PC-9 (cell line): ENCODE data around the gene UVRAG. TPM values are rescaled to one million over a fixed set of nuclear protein-coding genes. Genes with fewer than 3 reads are reported as not detected.

Experiments
- BruUV-seq: library from RNA; stranded (reverse); fragments of 400-500 nt; replicated peaks from 2 replicates; lab custom pipeline; 2021; lab: Mats Ljungman, UMichigan
- CTCF ChIA-PET: fragments of 300-600 bp; sonication (Branson Sonifier 250); formaldehyde crosslinking; loops from one replicate; lab custom pipeline; 2022; ENCODE audit warnings: antibody characterized with exemption; lab: Charles Lee
- POLR2A ChIA-PET: fragments of 300-600 bp; sonication (Branson Sonifier 250); formaldehyde crosslinking; loops from one replicate; lab custom pipeline; 2022; ENCODE audit warnings: antibody characterized with exemption; ENCODE audit not compliant: unreplicated experiment; lab: Charles Lee
- DNase-seq, 2 experiments: peaks; one replicate each; pipeline versions ENCODE4 v3.0.0 to v3.0.0-alpha.2; 2015 to 2022; ENCODE audit warnings: mixed read lengths in 1 of 2
- H2AFZ ChIP-seq: fragments of 200-600 bp; sonication (generic); 2 replicates; pipeline ENCODE4 v1.8.1; 2017; ENCODE audit warnings: antibody characterized with exemption
- H3F3A ChIP-seq: fragments of 200-600 bp; sonication (generic); 2 replicates; pipeline ENCODE4 v1.8.1; 2017; ENCODE audit warnings: antibody characterized with exemption, mild to moderate bottlenecking, low read depth; ENCODE audit not compliant: insufficient read depth
- H3K27ac ChIP-seq: fragments of 200-600 bp; sonication (generic); 2 replicates; pipeline ENCODE4 v1.6.1; 2016; ENCODE audit warnings: mixed run types
- H3K27me3 ChIP-seq: fragments of 200-600 bp; sonication (generic); 2 replicates; pipeline ENCODE4 v1.6.1; 2016; ENCODE audit warnings: low read depth, mixed run types; ENCODE audit not compliant: insufficient read depth
- H3K36me3 ChIP-seq: fragments of 200-600 bp; sonication (generic); 2 replicates; pipeline ENCODE4 v1.6.1; 2016; ENCODE audit warnings: low read depth, mixed run types
- H3K4me1 ChIP-seq: fragments of 200-600 bp; sonication (generic); replicated peaks from 2 replicates; pipeline ENCODE4 v1.6.1; 2016; ENCODE audit warnings: mixed run types; ENCODE audit not compliant: insufficient read depth
- H3K4me2 ChIP-seq: fragments of 200-600 bp; sonication (generic); 2 replicates; pipeline ENCODE4 v1.6.1; 2017; ENCODE audit warnings: mixed run types
- H3K4me3 ChIP-seq: fragments of 200-600 bp; sonication (generic); 2 replicates; pipeline ENCODE4 v1.6.1; 2016; ENCODE audit warnings: mixed run types
- H3K79me2 ChIP-seq: fragments of 200-600 bp; sonication (generic); 2 replicates; pipeline ENCODE4 v1.6.1; 2017; ENCODE audit warnings: low read depth, mixed run types
- H3K9me2 ChIP-seq: fragments of 200-600 bp; sonication (generic); 2 replicates; pipeline ENCODE4 v1.8.1; 2017; ENCODE audit warnings: mild to moderate bottlenecking; ENCODE audit not compliant: insufficient read depth
- H3K9me3 ChIP-seq: fragments of 200-600 bp; sonication (generic); 2 replicates; pipeline ENCODE4 v1.8.1; 2016; ENCODE audit warnings: low read depth; ENCODE audit not compliant: insufficient read depth
- H4K20me1 ChIP-seq: fragments of 200-600 bp; sonication (generic); 2 replicates; pipeline ENCODE4 v1.8.1; 2017; ENCODE audit not compliant: insufficient read depth
- CTCF ChIP-seq: fragments of 200-600 bp; sonication (generic); conservative IDR thresholded peaks from 2 replicates; pipeline ENCODE4 v1.6.1; 2017; ENCODE audit warnings: mixed run types, antibody characterized with exemption, mild to moderate bottlenecking, moderate library complexity
- EZH2 ChIP-seq: fragments of 200-600 bp; sonication (generic); IDR thresholded peaks from 2 replicates; pipeline ENCODE4 v1.8.0; 2017; ENCODE audit warnings: antibody characterized with exemption, low read depth
- intact Hi-C: fragments of 100-400 bp; cut with micrococcal nuclease; formaldehyde crosslinking; loops from one replicate; pipeline ENCODE4 v1.10.0; 2022; ENCODE audit not compliant: unreplicated experiment
- total RNA-seq: library from RNA; stranded (reverse); gene quantifications from 2 replicates; pipeline ENCODE4 v1.2.3, GENCODE V29; 2021

UVRAG gene
- total RNA-seq, 1 experiment from 2014 or later = 20.4 TPM

- no peak overlapping the region for H3K27ac ChIP-seq
- BruUV-seq = no TSS peak
- ChIA-PET POLR2A (no interaction called here), CTCF (no interaction called here)
- H3K4me3 ChIP-seq = no peak overlapping the region
- H3K9me2 ChIP-seq = no peaks in the 10 kb centered on the region
- intact Hi-C loops = no loop called here
- H4K20me1 ChIP-seq = no peaks in the 10 kb centered on the region
- TF ChIP-seq CTCF = no peak
- no peak for TF ChIP-seq EZH2
- H3K4me2 ChIP-seq = no peak overlapping the region
- H3K36me3 ChIP-seq = no peaks in the 10 kb centered on the region
- DNase-seq = no peak
- no peaks in the 10 kb centered on the region for H3K9me3 ChIP-seq
- no peaks in the 10 kb centered on the region for H3K79me2 ChIP-seq
- H2AFZ ChIP-seq = no peak overlapping the region
- H3K4me1 ChIP-seq = no peaks in the 10 kb centered on the region
- no peaks in the 10 kb centered on the region for H3F3A ChIP-seq
- no peaks in the 10 kb centered on the region for H3K27me3 ChIP-seq
Observed at GRCh38 chr11:76169473-76169896, 354.5 kb downstream of the UVRAG start.

GRCh38 chr11:76170468-76170867, 355.5 kb downstream of the UVRAG start:
- CTCF ChIA-PET = no interaction called here
- H3K4me3 ChIP-seq = no peak overlapping the region
- no TSS peak for BruUV-seq
- H3K4me2 ChIP-seq = no peak overlapping the region
- H3K4me1 ChIP-seq = no peaks in the 10 kb centered on the region
- intact Hi-C loops = no loop called here
- H3K36me3 ChIP-seq = no peaks in the 10 kb centered on the region
- H2AFZ ChIP-seq = no peak overlapping the region
- no peaks in the 10 kb centered on the region for H4K20me1 ChIP-seq
- no peaks in the 10 kb centered on the region for H3K27me3 ChIP-seq
- no peaks in the 10 kb centered on the region for H3K9me3 ChIP-seq
- no peak for TF ChIP-seq EZH2
- no peak for TF ChIP-seq CTCF
- no peaks in the 10 kb centered on the region for H3K79me2 ChIP-seq
- POLR2A ChIA-PET = no interaction called here
- H3F3A ChIP-seq = no peaks in the 10 kb centered on the region
- no peaks in the 10 kb centered on the region for H3K9me2 ChIP-seq
- H3K27ac ChIP-seq = no peak overlapping the region
- no peak for DNase-seq

- no peaks in the 10 kb centered on the region for H3K9me3 ChIP-seq
- POLR2A ChIA-PET = no interaction called here
- H3K27me3 ChIP-seq = no peaks in the 10 kb centered on the region
- no peak overlapping the region for H3K27ac ChIP-seq
- CTCF ChIA-PET = no interaction called here
- H3K36me3 ChIP-seq = no peaks in the 10 kb centered on the region
- TF ChIP-seq EZH2 (no peak), CTCF (no peak)
- no peak for DNase-seq
- H3K9me2 ChIP-seq = no peaks in the 10 kb centered on the region
- no TSS peak for BruUV-seq
- no peaks in the 10 kb centered on the region for H3F3A ChIP-seq
- no peak overlapping the region for H2AFZ ChIP-seq
- no peaks in the 10 kb centered on the region for H3K4me1 ChIP-seq
- no peak overlapping the region for H3K4me3 ChIP-seq
- intact Hi-C loops = no loop called here
- no peaks in the 10 kb centered on the region for H4K20me1 ChIP-seq
- H3K79me2 ChIP-seq = no peaks in the 10 kb centered on the region
- H3K4me2 ChIP-seq = no peak overlapping the region
Observed at GRCh38 chr11:76172583-76172982, 357.6 kb downstream of the UVRAG start.
